ENCODE data around the gene UBE2C. TPM values are rescaled to one million over a fixed set of nuclear protein-coding genes. Genes with fewer than 3 reads are reported as not detected.

Gene UBE2C
- total RNA-seq, 1 donor from 2014 or later, result 33.0 TPM

DNA sequence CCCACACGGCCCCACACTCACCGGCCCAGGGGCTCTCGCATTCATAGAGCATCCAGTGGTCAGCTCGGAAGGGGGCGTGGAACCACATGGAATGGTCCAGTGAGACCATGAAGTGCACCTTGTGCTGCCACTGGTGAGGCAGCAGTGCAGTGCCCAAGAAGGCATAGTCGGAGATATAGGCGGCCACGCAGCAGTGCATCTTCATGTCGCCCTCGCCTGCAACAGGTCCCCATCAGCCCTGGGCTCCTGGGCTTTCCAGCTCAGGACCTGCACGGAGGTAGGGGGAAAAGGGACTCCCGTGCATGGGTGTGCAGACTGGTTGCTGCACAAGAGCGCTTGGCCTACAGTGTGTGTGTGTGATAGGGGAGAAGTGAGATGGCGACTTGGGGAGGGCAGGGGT, 31.1 kb downstream of the UBE2C start:
- Mint-ChIP-seq H3K36me3 (ENCODE audit: unreplicated experiment) (no peaks in the 10 kb centered on the region), H3K27me3 (ENCODE audit: unreplicated experiment) (peaks cover 2% of the 10 kb centered on the region), H3K4me1 (ENCODE audit: low read depth, unreplicated experiment) (no peaks in the 10 kb centered on the region), H3K4me3 (ENCODE audit: unreplicated experiment) (no peak overlapping the region), H3K9me3 (ENCODE audit: unreplicated experiment) (no peaks in the 10 kb centered on the region), H3K27ac (ENCODE audit: unreplicated experiment) (no peak overlapping the region)
- DNase-seq, result no peak
- TF ChIP-seq, protein P1, sequence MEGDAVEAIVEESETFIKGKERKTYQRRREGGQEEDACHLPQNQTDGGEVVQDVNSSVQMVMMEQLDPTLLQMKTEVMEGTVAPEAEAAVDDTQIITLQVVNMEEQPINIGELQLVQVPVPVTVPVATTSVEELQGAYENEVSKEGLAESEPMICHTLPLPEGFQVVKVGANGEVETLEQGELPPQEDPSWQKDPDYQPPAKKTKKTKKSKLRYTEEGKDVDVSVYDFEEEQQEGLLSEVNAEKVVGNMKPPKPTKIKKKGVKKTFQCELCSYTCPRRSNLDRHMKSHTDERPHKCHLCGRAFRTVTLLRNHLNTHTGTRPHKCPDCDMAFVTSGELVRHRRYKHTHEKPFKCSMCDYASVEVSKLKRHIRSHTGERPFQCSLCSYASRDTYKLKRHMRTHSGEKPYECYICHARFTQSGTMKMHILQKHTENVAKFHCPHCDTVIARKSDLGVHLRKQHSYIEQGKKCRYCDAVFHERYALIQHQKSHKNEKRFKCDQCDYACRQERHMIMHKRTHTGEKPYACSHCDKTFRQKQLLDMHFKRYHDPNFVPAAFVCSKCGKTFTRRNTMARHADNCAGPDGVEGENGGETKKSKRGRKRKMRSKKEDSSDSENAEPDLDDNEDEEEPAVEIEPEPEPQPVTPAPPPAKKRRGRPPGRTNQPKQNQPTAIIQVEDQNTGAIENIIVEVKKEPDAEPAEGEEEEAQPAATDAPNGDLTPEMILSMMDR (IDR thresholded peaks at IDR 0.05; ENCODE audit: partially characterized antibody, unreplicated experiment), result no peak

DNA sequence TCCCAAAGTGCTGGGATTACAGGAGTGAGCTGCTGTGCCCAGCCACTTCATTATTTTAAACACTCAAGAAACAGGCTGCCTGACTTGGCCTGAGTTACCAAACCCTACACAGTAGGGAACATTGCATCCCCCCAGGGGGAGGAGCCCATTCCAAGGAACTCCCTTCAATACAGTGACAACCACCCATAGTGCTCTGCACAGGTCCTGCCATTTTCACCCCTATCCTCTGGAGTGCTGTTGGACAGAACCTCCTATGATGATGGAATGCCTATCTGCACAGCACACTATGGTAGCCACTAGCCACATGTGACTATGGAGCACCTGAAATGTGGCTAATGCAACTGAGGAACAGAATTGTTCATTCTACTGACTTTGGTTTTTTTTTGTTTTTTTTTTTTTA, 33.0 kb downstream of the UBE2C start:
- TF ChIP-seq, protein P1 (IDR thresholded peaks at IDR 0.05; ENCODE audit: partially characterized antibody, unreplicated experiment), result no peak
- Mint-ChIP-seq H3K9me3 (ENCODE audit: unreplicated experiment) (no peaks in the 10 kb centered on the region), H3K27ac (ENCODE audit: unreplicated experiment) (no peak overlapping the region), H3K27me3 (ENCODE audit: unreplicated experiment) (peaks cover 2% of the 10 kb centered on the region), H3K36me3 (ENCODE audit: unreplicated experiment) (no peaks in the 10 kb centered on the region), H3K4me3 (ENCODE audit: unreplicated experiment) (no peak overlapping the region), H3K4me1 (ENCODE audit: low read depth, unreplicated experiment) (no peaks in the 10 kb centered on the region)
- no peak for DNase-seq

DNA sequence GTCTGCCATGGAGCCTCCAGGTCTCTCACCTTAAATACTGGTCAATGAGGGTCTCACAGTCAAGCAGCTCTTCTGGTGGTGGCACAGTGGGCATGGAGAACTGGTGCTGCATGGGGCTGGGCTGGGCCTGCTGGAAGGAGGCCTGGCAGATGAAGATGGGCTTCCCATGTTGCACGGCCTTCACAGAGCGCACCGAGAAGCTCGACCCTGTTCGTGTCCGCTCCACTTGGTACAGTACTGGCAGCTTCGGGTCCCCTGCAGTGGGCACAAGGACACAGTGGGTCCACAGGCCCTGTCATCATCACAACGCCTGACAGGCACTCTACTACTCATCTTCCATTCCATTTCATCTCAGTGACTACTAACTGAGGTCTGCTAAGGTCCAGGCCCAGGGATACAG, 36.0 kb downstream of the UBE2C start:
- Mint-ChIP-seq H3K4me1 (ENCODE audit: low read depth, unreplicated experiment) (no peaks in the 10 kb centered on the region), H3K36me3 (ENCODE audit: unreplicated experiment) (no peaks in the 10 kb centered on the region)
- DNase-seq, result no peak

DNA sequence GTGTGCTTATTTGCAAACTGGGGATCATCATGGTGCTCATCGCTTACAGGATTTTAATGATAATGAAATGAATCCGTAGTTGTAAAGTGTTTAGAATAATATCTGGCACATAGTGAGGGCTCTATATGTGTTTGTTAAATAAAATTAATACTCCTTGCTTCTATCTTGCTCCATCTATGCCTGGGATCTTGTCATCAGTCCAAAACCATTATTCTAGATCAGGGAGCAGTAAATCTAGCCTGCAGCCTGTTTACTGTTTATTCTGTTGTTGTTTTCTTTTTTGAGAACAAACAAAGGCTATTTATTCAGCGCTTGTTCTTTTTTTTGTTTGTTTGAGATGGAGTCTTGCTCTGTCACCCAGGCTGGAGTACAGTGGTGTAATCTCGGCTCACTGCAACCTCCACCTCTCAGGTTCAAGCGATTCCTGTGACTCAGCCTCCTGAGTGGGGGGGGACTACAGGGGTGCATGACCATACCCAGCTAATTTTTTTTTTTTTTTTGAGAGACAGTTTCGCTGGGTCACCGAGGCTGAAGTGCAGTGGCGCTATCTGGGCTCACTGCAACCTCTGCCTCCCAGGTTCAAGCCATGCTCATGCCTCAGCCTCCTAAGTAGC, 36.6 kb downstream of the UBE2C start:
- Mint-ChIP-seq H3K4me1 (ENCODE audit: low read depth, unreplicated experiment) (no peaks in the 10 kb centered on the region), H3K4me3 (ENCODE audit: unreplicated experiment) (no peak overlapping the region), H3K36me3 (ENCODE audit: unreplicated experiment) (no peaks in the 10 kb centered on the region), H3K27ac (ENCODE audit: unreplicated experiment) (no peak overlapping the region), H3K27me3 (ENCODE audit: unreplicated experiment) (peaks cover 4% of the 10 kb centered on the region), H3K9me3 (ENCODE audit: unreplicated experiment) (no peaks in the 10 kb centered on the region)
- TF ChIP-seq, protein P1 (IDR thresholded peaks at IDR 0.05; ENCODE audit: partially characterized antibody, unreplicated experiment), result no peak
- no peak for DNase-seq

More for the DNA sequence above, 36.0 kb downstream of the UBE2C start:
- Mint-ChIP-seq H3K9me3 (ENCODE audit: unreplicated experiment) (no peaks in the 10 kb centered on the region), H3K27me3 (ENCODE audit: unreplicated experiment) (peaks cover 4% of the 10 kb centered on the region), H3K27ac (ENCODE audit: unreplicated experiment) (no peak overlapping the region), H3K4me3 (ENCODE audit: unreplicated experiment) (no peak overlapping the region)
- TF ChIP-seq, protein P1 (IDR thresholded peaks at IDR 0.05; ENCODE audit: partially characterized antibody, unreplicated experiment), result no peak

DNA sequence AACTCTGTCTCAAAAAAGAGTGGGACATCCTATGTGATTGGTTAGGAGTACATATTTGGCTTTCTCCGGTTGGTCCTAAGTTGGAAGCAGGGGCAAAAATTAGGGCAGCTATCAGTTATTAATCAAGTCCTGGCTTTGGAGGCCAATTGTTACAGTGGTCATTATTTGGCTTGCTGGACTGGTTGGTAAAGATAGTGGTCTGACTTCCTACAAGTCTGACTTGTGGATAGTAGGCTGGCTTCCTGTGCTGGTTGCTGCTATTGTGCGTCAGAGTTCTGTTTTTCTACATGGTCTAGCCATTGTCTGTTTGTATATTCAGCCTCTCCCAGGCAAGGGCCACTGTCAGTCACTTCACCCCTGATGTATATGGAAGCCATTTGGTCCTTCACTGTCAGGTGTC, 37.8 kb downstream of the UBE2C start:
- Mint-ChIP-seq H3K9me3 (ENCODE audit: unreplicated experiment) (no peaks in the 10 kb centered on the region), H3K27ac (ENCODE audit: unreplicated experiment) (no peak overlapping the region), H3K4me1 (ENCODE audit: low read depth, unreplicated experiment) (peaks cover 2% of the 10 kb centered on the region), H3K36me3 (ENCODE audit: unreplicated experiment) (no peaks in the 10 kb centered on the region), H3K4me3 (ENCODE audit: unreplicated experiment) (no peak overlapping the region), H3K27me3 (ENCODE audit: unreplicated experiment) (peaks cover 2% of the 10 kb centered on the region)
- DNase-seq, result no peak
- TF ChIP-seq, protein P1 (IDR thresholded peaks at IDR 0.05; ENCODE audit: partially characterized antibody, unreplicated experiment), result no peak
